GM23248 (cell line): Measurements from ENCODE around the gene DPP6. TPM values are rescaled to one million over a fixed set of nuclear protein-coding genes. Genes with fewer than 3 reads are reported as not detected.

Source experiments
- DNase-seq: peaks from one replicate; pipeline ENCODE4 v3.0.0-alpha.2; 2015
- H2AFZ ChIP-seq: fragments of 200-600 bp; sonication (generic); 2 replicates; pipeline ENCODE4 v1.6.1; 2016; ENCODE audit warnings: antibody characterized with exemption
- H3F3A ChIP-seq: fragments of 200-600 bp; sonication (generic); 2 replicates; pipeline ENCODE4 v1.6.1; 2016; ENCODE audit warnings: mild to moderate bottlenecking, antibody characterized with exemption, mixed run types; ENCODE audit not compliant: insufficient read depth
- H3K27ac ChIP-seq: fragments of 200-600 bp; sonication (generic); 2 replicates; pipeline ENCODE4 v1.5.1; 2016; ENCODE audit warnings: mild to moderate bottlenecking
- H3K27me3 ChIP-seq: fragments of 200-600 bp; sonication (generic); replicated peaks from 2 replicates; pipeline ENCODE4 v1.6.1; 2016; ENCODE audit warnings: mild to moderate bottlenecking; ENCODE audit not compliant: insufficient read depth
- H3K36me3 ChIP-seq: fragments of 200-600 bp; sonication (generic); 2 replicates; pipeline ENCODE4 v1.6.1; 2016; ENCODE audit warnings: low read depth, mild to moderate bottlenecking
- H3K4me1 ChIP-seq: fragments of 200-600 bp; sonication (generic); 2 replicates; pipeline ENCODE4 v1.6.1; 2016; ENCODE audit warnings: mild to moderate bottlenecking; ENCODE audit not compliant: insufficient read depth
- H3K4me2 ChIP-seq: fragments of 200-600 bp; sonication (generic); one replicate; pipeline ENCODE4 v1.6.1; 2016; ENCODE audit warnings: mild to moderate bottlenecking; ENCODE audit not compliant: unreplicated experiment
- H3K4me3 ChIP-seq: fragments of 200-600 bp; sonication (generic); 2 replicates; pipeline ENCODE4 v1.5.1; 2016; ENCODE audit warnings: mild to moderate bottlenecking
- H3K79me2 ChIP-seq: fragments of 200-600 bp; sonication (generic); 2 replicates; pipeline ENCODE4 v1.6.1; 2016; ENCODE audit warnings: mild to moderate bottlenecking; ENCODE audit not compliant: insufficient read depth
- H3K9ac ChIP-seq: fragments of 200-600 bp; sonication (generic); 2 replicates; pipeline ENCODE4 v1.6.1; 2016; ENCODE audit warnings: mild to moderate bottlenecking
- H3K9me2 ChIP-seq: fragments of 200-600 bp; sonication (generic); 2 replicates; pipeline ENCODE4 v1.6.1; 2016; ENCODE audit warnings: mixed run types, mild to moderate bottlenecking, moderate library complexity; ENCODE audit not compliant: insufficient read depth
- H3K9me3 ChIP-seq: fragments of 200-600 bp; sonication (generic); one replicate; pipeline ENCODE4 v1.6.1; 2017; ENCODE audit warnings: low read depth
- H4K20me1 ChIP-seq: fragments of 200-600 bp; sonication (generic); 2 replicates; pipeline ENCODE4 v1.6.0; 2016; ENCODE audit not compliant: insufficient read depth
- EZH2 ChIP-seq: fragments of 200-600 bp; sonication (generic); IDR thresholded peaks from 2 replicates; pipeline ENCODE4 v1.6.1; 2018; ENCODE audit warnings: antibody characterized with exemption, mild to moderate bottlenecking; ENCODE audit not compliant: insufficient read depth, poor library complexity, severe bottlenecking
- EZH2phosphoT487 ChIP-seq: fragments of 200-600 bp; sonication (generic); IDR thresholded peaks from 2 replicates; pipeline ENCODE4 v1.6.1; 2018; ENCODE audit warnings: antibody characterized with exemption, moderate library complexity, mild to moderate bottlenecking, low read depth; ENCODE audit not compliant: insufficient read depth
- WGBS, 2 experiments: methylation state at CpG; one replicate each; pipeline ENCODE4 v1.1.6; 2015 to 2017; ENCODE audit warnings: low lambda C conversion rate in 2 of 2, low coverage in 1 of 2; ENCODE audit errors: missing lambda C conversion rate in 2 of 2; 5-methylcytosine and 5-hydroxymethylcytosine counted together
- in situ Hi-C: fragments of 300-500 bp; cut with MboI; formaldehyde crosslinking; loops from 2 replicates; pipeline ENCODE4 v1.15.0; 2020
- polyA plus RNA-seq: library from polyadenylated mRNA; unstranded; fragments of >200 nt; fragmentation: Nextera tagmentation; extraction: Ambion mirVana; gene quantifications from 2 replicates; pipeline ENCODE4 v1.2.1, GENCODE V29; 2016
- total RNA-seq: library from RNA; depleted of rRNA; stranded (reverse); fragments of >200 nt; shearing (Covaris generic); gene quantifications from 2 replicates; pipeline ENCODE4 v1.2.3, GENCODE V29; 2014

DPP6 gene
- total and polyA plus RNA-seq, 2 experiments from 2014 or later, result not detected

- H3K27ac ChIP-seq, result no peak overlapping the region
- no peaks in the 10 kb centered on the region for H3K36me3 ChIP-seq
- no peaks in the 10 kb centered on the region for H4K20me1 ChIP-seq
- no peaks in the 10 kb centered on the region for H3K79me2 ChIP-seq
- TF ChIP-seq EZH2, result no peak
- TF ChIP-seq EZH2phosphoT487, result no peak
- 37 to 41% methylated on average over 3 of the region's 3 CpGs for WGBS, 2 experiments
- H3F3A ChIP-seq, result no peaks in the 10 kb centered on the region
- H3K4me1 ChIP-seq, result no peaks in the 10 kb centered on the region
- no peaks in the 10 kb centered on the region for H3K9me2 ChIP-seq
- in situ Hi-C loops, result no loop called here
- H3K9ac ChIP-seq, result no peak overlapping the region
- H3K4me3 ChIP-seq, result no peak overlapping the region
- H3K4me2 ChIP-seq, result no peak overlapping the region
- H3K27me3 ChIP-seq, result no peaks in the 10 kb centered on the region
- DNase-seq, result no peak
- no peaks in the 10 kb centered on the region for H3K9me3 ChIP-seq
- H2AFZ ChIP-seq, result no peak overlapping the region
These were observed 558.7 kb downstream of the DPP6 start for GRCh38 chr7:154610903-154611302.

- no peak overlapping the region for H3K27ac ChIP-seq
- no peak overlapping the region for H2AFZ ChIP-seq
- H3K36me3 ChIP-seq, result no peaks in the 10 kb centered on the region
- in situ Hi-C loops, result no loop called here
- H4K20me1 ChIP-seq, result no peaks in the 10 kb centered on the region
- H3K9ac ChIP-seq, result no peak overlapping the region
- no peaks in the 10 kb centered on the region for H3K9me3 ChIP-seq
- 35 to 42% methylated on average over 7 of the region's 7 CpGs for WGBS, 2 experiments
- no peak for TF ChIP-seq EZH2phosphoT487
- TF ChIP-seq EZH2, result no peak
- no peaks in the 10 kb centered on the region for H3K4me1 ChIP-seq
- no peak overlapping the region for H3K4me3 ChIP-seq
- H3K9me2 ChIP-seq, result no peaks in the 10 kb centered on the region
- H3K79me2 ChIP-seq, result no peaks in the 10 kb centered on the region
- H3K27me3 ChIP-seq, result no peaks in the 10 kb centered on the region
- DNase-seq, result no peak
- H3K4me2 ChIP-seq, result no peak overlapping the region
- no peaks in the 10 kb centered on the region for H3F3A ChIP-seq
These were observed 561.6 kb downstream of the DPP6 start for GRCh38 chr7:154613811-154614210.

GRCh38 chr7:154620141-154620755 lies 568.0 kb downstream of the DPP6 start:
- in situ Hi-C loops, result no loop called here
- Histone ChIP-seq H3K36me3 (no peaks in the 10 kb centered on the region), H2AFZ (no peak overlapping the region), H3K27ac (no peak overlapping the region), H3K79me2 (no peaks in the 10 kb centered on the region), H4K20me1 (no peaks in the 10 kb centered on the region), H3K9ac (no peak overlapping the region), H3K4me1 (no peaks in the 10 kb centered on the region), H3F3A (no peaks in the 10 kb centered on the region), H3K9me3 (no peaks in the 10 kb centered on the region), H3K4me2 (no peak overlapping the region), H3K27me3 (no peaks in the 10 kb centered on the region), H3K4me3 (no peak overlapping the region), H3K9me2 (no peaks in the 10 kb centered on the region)
- WGBS, 2 experiments, result 33 to 35% methylated on average over 9 of the region's 9 CpGs
- DNase-seq, result no peak
- TF ChIP-seq EZH2phosphoT487 (no peak), EZH2 (no peak)

- no peak overlapping the region for H3K27ac ChIP-seq
- H2AFZ ChIP-seq, result no peak overlapping the region
- H3K36me3 ChIP-seq, result no peaks in the 10 kb centered on the region
- H3K4me3 ChIP-seq, result no peak overlapping the region
- 52 to 56% methylated on average over 18 to 22 of the region's 22 CpGs for WGBS, 2 experiments
- DNase-seq, result no peak
- no peaks in the 10 kb centered on the region for H3K9me2 ChIP-seq
- in situ Hi-C loops, result no loop called here
- no peaks in the 10 kb centered on the region for H4K20me1 ChIP-seq
- no peaks in the 10 kb centered on the region for H3K27me3 ChIP-seq
- no peaks in the 10 kb centered on the region for H3K9me3 ChIP-seq
- H3K9ac ChIP-seq, result no peak overlapping the region
- TF ChIP-seq EZH2phosphoT487, result no peak
- TF ChIP-seq EZH2, result no peak
- no peaks in the 10 kb centered on the region for H3K79me2 ChIP-seq
- H3F3A ChIP-seq, result no peaks in the 10 kb centered on the region
- no peaks in the 10 kb centered on the region for H3K4me1 ChIP-seq
- no peak overlapping the region for H3K4me2 ChIP-seq
These were observed 571.2 kb downstream of the DPP6 start for GRCh38 chr7:154623399-154623798.
